ENCODE data around the gene VTI1A. TPM values are rescaled to one million over a fixed set of nuclear protein-coding genes. Genes with fewer than 3 reads are reported as not detected.

The VTI1A gene
- total RNA-seq, 1 donor from 2014 or later: 33.3 TPM

- peaks cover 3% of the 10 kb centered on the region for H3K9me3 Mint-ChIP-seq (ENCODE audit: unreplicated experiment)
- H3K4me3 ChIP-seq (ENCODE audit: insufficient read depth, low read depth, low read length): no peak overlapping the region
- no peak overlapping the region for H2AFZ ChIP-seq (ENCODE audit: low read depth, low read length)
- H3K27ac ChIP-seq (ENCODE audit: low read depth, low read length): peak overlapping the region; percentile 17
- H3K9ac ChIP-seq (ENCODE audit: low read length): peak overlapping the region; percentile 43
- H3K27ac Mint-ChIP-seq (ENCODE audit: unreplicated experiment): no peak overlapping the region
- H3K4me1 Mint-ChIP-seq (ENCODE audit: low read depth, unreplicated experiment): peaks cover 8% of the 10 kb centered on the region
- no peak for TF ChIP-seq EZH2 (IDR thresholded peaks at IDR 0.05; ENCODE audit: insufficient read depth, low read length)
- no peak for TF ChIP-seq CTCF (IDR thresholded peaks at IDR 0.05; ENCODE audit: insufficient read depth, low read depth, low read length)
- H3K9me3 ChIP-seq (ENCODE audit: insufficient read depth, low read depth, low read length): no peaks in the 10 kb centered on the region
- no peaks in the 10 kb centered on the region for H3K36me3 Mint-ChIP-seq (ENCODE audit: low read depth, unreplicated experiment)
- peaks cover 2% of the 10 kb centered on the region for H3K4me1 ChIP-seq (ENCODE audit: insufficient read depth, low read length)
- H3K27me3 ChIP-seq (ENCODE audit: insufficient read depth, low read length): no peaks in the 10 kb centered on the region
- no peak overlapping the region for H3K4me2 ChIP-seq (ENCODE audit: low read length)
- H4K20me1 ChIP-seq (ENCODE audit: insufficient read depth, low read length): peaks cover 36% of the 10 kb centered on the region
- FAIRE-seq (no peak), DNase-seq (ENCODE audit: low read depth) (no peak)
- H3K79me2 ChIP-seq (ENCODE audit: insufficient read depth, low read length): peaks cover 29% of the 10 kb centered on the region
- no peak overlapping the region for H3K4me3 Mint-ChIP-seq (ENCODE audit: unreplicated experiment)
- H3K27me3 Mint-ChIP-seq (ENCODE audit: low read depth, unreplicated experiment): no peaks in the 10 kb centered on the region
- no peaks in the 10 kb centered on the region for H3K36me3 ChIP-seq (ENCODE audit: insufficient read depth, low read length)
These were observed 8.1 kb downstream of the VTI1A start for GRCh38 chr10:112454910-112455779.

GRCh38 chr10:112456533-112456932 lies 9.5 kb downstream of the VTI1A start:
- Mint-ChIP-seq H3K27ac (ENCODE audit: unreplicated experiment) (no peak overlapping the region), H3K4me1 (ENCODE audit: low read depth, unreplicated experiment) (peaks cover 14% of the 10 kb centered on the region), H3K36me3 (ENCODE audit: low read depth, unreplicated experiment) (peaks cover 4% of the 10 kb centered on the region), H3K9me3 (ENCODE audit: unreplicated experiment) (peaks cover 6% of the 10 kb centered on the region), H3K27me3 (ENCODE audit: low read depth, unreplicated experiment) (no peaks in the 10 kb centered on the region), H3K4me3 (ENCODE audit: unreplicated experiment) (no peak overlapping the region)
- Histone ChIP-seq H3K36me3 (ENCODE audit: insufficient read depth, low read length) (no peaks in the 10 kb centered on the region), H3K79me2 (ENCODE audit: insufficient read depth, low read length) (peaks cover 19% of the 10 kb centered on the region), H3K4me2 (ENCODE audit: low read length) (no peak overlapping the region), H4K20me1 (ENCODE audit: insufficient read depth, low read length) (peaks cover 29% of the 10 kb centered on the region), H3K9ac (ENCODE audit: low read length) (no peak overlapping the region), H3K4me1 (ENCODE audit: insufficient read depth, low read length) (peaks cover 2% of the 10 kb centered on the region), H3K27ac (ENCODE audit: low read depth, low read length) (no peak overlapping the region), H3K4me3 (ENCODE audit: insufficient read depth, low read depth, low read length) (no peak overlapping the region), H3K9me3 (ENCODE audit: insufficient read depth, low read depth, low read length) (no peaks in the 10 kb centered on the region), H2AFZ (ENCODE audit: low read depth, low read length) (no peak overlapping the region), H3K27me3 (ENCODE audit: insufficient read depth, low read length) (no peaks in the 10 kb centered on the region)
- DNase-seq (ENCODE audit: low read depth) (no peak), FAIRE-seq (no peak)
- TF ChIP-seq EZH2 (IDR thresholded peaks at IDR 0.05; ENCODE audit: insufficient read depth, low read length) (no peak), CTCF (IDR thresholded peaks at IDR 0.05; ENCODE audit: insufficient read depth, low read depth, low read length) (no peak)

GRCh38 chr10:112460366-112460765 lies 13.4 kb downstream of the VTI1A start:
- FAIRE-seq (no peak), DNase-seq (ENCODE audit: low read depth) (no peak)
- Histone ChIP-seq H3K27ac (ENCODE audit: low read depth, low read length) (no peak overlapping the region), H3K9ac (ENCODE audit: low read length) (no peak overlapping the region), H3K79me2 (ENCODE audit: insufficient read depth, low read length) (peaks cover 7% of the 10 kb centered on the region), H4K20me1 (ENCODE audit: insufficient read depth, low read length) (peaks cover 34% of the 10 kb centered on the region), H3K4me3 (ENCODE audit: insufficient read depth, low read depth, low read length) (no peak overlapping the region), H3K4me2 (ENCODE audit: low read length) (no peak overlapping the region), H3K4me1 (ENCODE audit: insufficient read depth, low read length) (peaks cover 2% of the 10 kb centered on the region), H3K9me3 (ENCODE audit: insufficient read depth, low read depth, low read length) (no peaks in the 10 kb centered on the region), H3K36me3 (ENCODE audit: insufficient read depth, low read length) (peaks cover 2% of the 10 kb centered on the region), H3K27me3 (ENCODE audit: insufficient read depth, low read length) (no peaks in the 10 kb centered on the region), H2AFZ (ENCODE audit: low read depth, low read length) (no peak overlapping the region)
- Mint-ChIP-seq H3K36me3 (ENCODE audit: low read depth, unreplicated experiment) (peaks cover 11% of the 10 kb centered on the region), H3K4me1 (ENCODE audit: low read depth, unreplicated experiment) (peaks cover 16% of the 10 kb centered on the region), H3K27ac (ENCODE audit: unreplicated experiment) (peak overlapping the region; percentile 99), H3K27me3 (ENCODE audit: low read depth, unreplicated experiment) (no peaks in the 10 kb centered on the region), H3K9me3 (ENCODE audit: unreplicated experiment) (peaks cover 6% of the 10 kb centered on the region), H3K4me3 (ENCODE audit: unreplicated experiment) (no peak overlapping the region)
- TF ChIP-seq EZH2 (IDR thresholded peaks at IDR 0.05; ENCODE audit: insufficient read depth, low read length) (no peak), CTCF (IDR thresholded peaks at IDR 0.05; ENCODE audit: insufficient read depth, low read depth, low read length) (no peak)

Data from astrocyte (in vitro differentiated cells and primary cell).